Peyer's patch (tissue), 4 donors: ENCODE data around the gene SAMD4B.

Experiments used
- CTCF ChIP-seq, 6 experiments: fragments of 450-650 bp in 4 of 6; fragments of 200-600 bp in 2 of 6; sonication (generic) in 1 of 6; IDR thresholded peaks; one replicate each; pipeline ENCODE4 v1.5.1; 2017 to 2019; ENCODE audit warnings: antibody characterized with exemption in 6 of 6, mild to moderate bottlenecking in 3 of 6, moderate library complexity in 1 of 6
- POLR2A ChIP-seq, 2 donors: fragments of 450-650 bp; IDR thresholded peaks; one replicate each; pipeline ENCODE4 v1.5.1; 2017; ENCODE audit warnings: antibody characterized with exemption in 2 of 2, mild to moderate bottlenecking in 2 of 2, moderate library complexity in 2 of 2

- no peak for TF ChIP-seq CTCF (IDR thresholded peaks at IDR 0.05)
- TF ChIP-seq POLR2A (IDR thresholded peaks at IDR 0.05) = no peak
Measured at GRCh38 chr19:39410831-39411080, 68.5 kb downstream of the SAMD4B start.
